ENCODE results near the gene PRSS21.

PRSS21 gene

GRCh38 chr16:2779978-2780898, 36.8 kb upstream of the PRSS21 start:
- Histone ChIP-seq H3K36me3 (ENCODE audit: insufficient read depth, low read length) (0 out of 2 replicates have a peak, but pooled peaks cover 2% of the 10 kb centered on the region), H3K4me3 (ENCODE audit: low read depth, low read length) (no peak overlapping the region), H3K27me3 (ENCODE audit: insufficient read depth, low read length) (peaks cover 8% of the 10 kb centered on the region), H3K27ac (ENCODE audit: low read depth, low read length) (no peak overlapping the region), H3K4me1 (ENCODE audit: control insufficient read depth, insufficient read depth, low read length, unreplicated experiment) (peaks cover 8% of the 10 kb centered on the region), H3K79me2 (ENCODE audit: control insufficient read depth, insufficient read depth, low read length, unreplicated experiment) (peaks cover 28% of the 10 kb centered on the region), H2AFZ (ENCODE audit: low read length, unreplicated experiment) (no peak overlapping the region)

DNA sequence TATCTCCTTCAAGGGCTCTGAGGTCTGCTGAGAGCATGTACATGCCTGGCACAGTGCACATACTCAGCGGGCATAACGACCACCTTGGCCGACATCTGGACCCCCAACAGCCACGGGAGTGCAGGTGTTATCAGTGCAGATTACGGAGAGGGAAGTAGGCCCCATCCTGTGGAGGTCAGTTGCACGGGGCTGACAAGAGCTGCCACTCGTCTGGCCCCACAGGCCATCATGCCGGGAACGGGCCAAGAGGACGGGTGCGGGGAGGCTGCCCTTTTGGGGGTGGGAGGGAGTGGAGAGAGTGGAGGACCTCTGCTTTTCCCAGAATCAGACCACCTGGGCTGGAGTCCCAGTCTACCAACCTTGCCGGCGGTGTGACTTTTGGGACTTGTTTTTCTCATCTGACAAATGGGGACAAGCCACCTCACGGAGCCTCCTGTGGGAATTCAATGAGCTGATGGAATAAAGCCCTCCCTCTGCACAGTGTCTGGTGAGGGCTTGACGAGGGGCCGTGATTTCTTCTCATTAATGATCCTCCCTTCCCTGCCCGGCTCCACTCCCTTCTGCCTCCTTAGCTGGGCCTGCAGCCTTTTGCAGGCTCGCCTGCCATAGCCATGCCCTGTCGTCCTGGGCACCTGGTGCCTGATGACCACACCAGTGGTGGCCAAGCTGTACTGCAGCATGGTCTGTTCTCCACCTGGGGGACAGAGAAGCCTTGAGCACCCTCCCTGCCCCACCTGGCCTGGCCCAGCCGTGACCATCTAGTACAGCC, 34.3 kb upstream of the PRSS21 start:
- Histone ChIP-seq H2AFZ (ENCODE audit: low read length, unreplicated experiment) (no peak overlapping the region), H3K4me3 (ENCODE audit: low read depth, low read length) (no peak overlapping the region), H3K36me3 (ENCODE audit: insufficient read depth, low read length) (no peaks in the 10 kb centered on the region), H3K27ac (ENCODE audit: low read depth, low read length) (no peak overlapping the region), H3K27me3 (ENCODE audit: insufficient read depth, low read length) (peaks cover 28% of the 10 kb centered on the region), H3K79me2 (ENCODE audit: control insufficient read depth, insufficient read depth, low read length, unreplicated experiment) (peaks cover 11% of the 10 kb centered on the region), H3K4me1 (ENCODE audit: control insufficient read depth, insufficient read depth, low read length, unreplicated experiment) (peaks cover 4% of the 10 kb centered on the region)

DNA sequence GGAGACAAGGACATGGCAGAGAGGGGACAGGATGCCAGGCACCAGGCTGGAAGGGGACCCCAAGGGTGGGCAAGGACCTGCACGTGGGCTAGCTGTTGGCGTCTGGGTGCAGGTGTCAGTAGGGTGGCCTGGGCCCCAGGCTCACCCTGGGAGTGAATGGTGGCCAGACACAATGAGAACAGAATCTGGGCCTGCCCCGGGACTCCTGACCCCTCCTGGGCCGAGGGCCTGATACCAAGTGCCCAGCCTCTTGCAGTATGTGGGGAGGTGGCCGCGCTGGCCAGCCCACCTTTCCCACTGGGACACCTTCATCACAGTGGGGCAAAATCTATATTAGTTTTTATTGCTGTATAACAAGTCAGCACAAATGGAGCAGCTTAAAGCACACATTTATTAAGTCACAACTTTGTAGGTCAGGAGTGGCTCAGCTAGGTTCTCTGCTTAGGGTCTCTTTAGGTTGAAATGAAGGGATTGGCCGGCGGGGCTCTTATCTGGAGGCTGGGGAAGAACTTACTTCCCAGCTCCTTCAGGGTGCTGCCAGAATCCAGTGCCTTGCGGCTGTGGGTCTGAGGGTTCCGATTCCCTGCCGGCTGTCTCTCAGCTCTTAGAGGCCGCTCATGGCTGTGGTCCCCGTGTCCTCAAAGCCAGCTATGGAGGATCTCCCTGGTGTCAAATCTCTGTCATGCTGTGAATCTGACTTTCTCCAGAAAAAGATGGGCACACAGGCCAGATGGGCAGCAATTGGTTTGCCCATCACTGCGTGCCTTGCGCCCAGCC, 33.3 kb upstream of the PRSS21 start:
- Histone ChIP-seq H3K79me2 (ENCODE audit: control insufficient read depth, insufficient read depth, low read length, unreplicated experiment) (peaks cover under 1% of the 10 kb centered on the region), H2AFZ (ENCODE audit: low read length, unreplicated experiment) (no peak overlapping the region), H3K4me1 (ENCODE audit: control insufficient read depth, insufficient read depth, low read length, unreplicated experiment) (no peaks in the 10 kb centered on the region), H3K27ac (ENCODE audit: low read depth, low read length) (no peak overlapping the region), H3K36me3 (ENCODE audit: insufficient read depth, low read length) (no peaks in the 10 kb centered on the region), H3K27me3 (ENCODE audit: insufficient read depth, low read length) (peaks cover 34% of the 10 kb centered on the region), H3K4me3 (ENCODE audit: low read depth, low read length) (no peak overlapping the region)

DNA sequence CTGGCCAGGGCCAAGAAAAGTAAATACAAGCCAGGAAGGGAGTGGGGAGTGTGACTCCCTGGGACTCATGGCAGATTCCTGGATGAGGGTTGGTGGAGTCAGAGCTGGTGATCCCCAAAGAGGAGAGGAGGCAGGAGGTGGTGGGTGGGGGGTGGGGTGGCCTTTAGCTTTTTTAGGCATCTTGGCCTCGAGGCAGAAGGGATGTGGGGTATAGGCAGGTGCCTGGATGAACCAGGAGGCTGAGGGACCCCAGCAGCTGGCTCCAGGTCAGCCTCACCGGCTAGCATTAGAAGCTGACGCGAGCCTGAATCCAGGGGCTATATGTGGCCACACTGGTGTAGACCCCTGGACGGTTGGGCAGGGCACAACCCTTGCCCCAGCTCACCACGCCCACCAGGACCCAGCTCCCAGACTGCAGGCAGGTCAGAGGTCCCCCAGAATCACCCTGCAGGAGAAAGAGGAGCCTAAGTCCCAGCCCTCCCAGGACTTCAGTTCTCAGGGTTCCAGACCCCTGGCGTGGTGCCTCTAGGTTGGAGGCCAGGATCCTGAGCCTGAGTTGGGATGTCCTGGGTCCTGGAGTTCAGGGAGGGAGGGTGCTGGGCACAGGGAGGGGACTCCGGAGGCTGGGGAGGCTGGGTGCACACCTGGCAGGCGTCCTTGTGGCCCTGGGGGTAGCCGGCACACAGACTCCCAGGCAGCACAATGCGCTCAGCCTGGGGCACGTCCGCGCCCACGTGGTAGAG, 32.5 kb upstream of the PRSS21 start:
- Histone ChIP-seq H3K79me2 (ENCODE audit: control insufficient read depth, insufficient read depth, low read length, unreplicated experiment) (no peaks in the 10 kb centered on the region), H2AFZ (ENCODE audit: low read length, unreplicated experiment) (no peak overlapping the region), H3K27ac (ENCODE audit: low read depth, low read length) (no peak overlapping the region), H3K4me3 (ENCODE audit: low read depth, low read length) (peak overlapping the region; percentile 50; the same call in 1 of the 2 replicates), H3K4me1 (ENCODE audit: control insufficient read depth, insufficient read depth, low read length, unreplicated experiment) (no peaks in the 10 kb centered on the region), H3K27me3 (ENCODE audit: insufficient read depth, low read length) (peaks cover 41% of the 10 kb centered on the region), H3K36me3 (ENCODE audit: insufficient read depth, low read length) (no peaks in the 10 kb centered on the region)

GRCh38 chr16:2785101-2785991, 31.7 kb upstream of the PRSS21 start:
- Histone ChIP-seq H3K79me2 (ENCODE audit: control insufficient read depth, insufficient read depth, low read length, unreplicated experiment) (no peaks in the 10 kb centered on the region), H3K36me3 (ENCODE audit: insufficient read depth, low read length) (no peaks in the 10 kb centered on the region), H3K27me3 (ENCODE audit: insufficient read depth, low read length) (peaks cover 48% of the 10 kb centered on the region), H3K27ac (ENCODE audit: low read depth, low read length) (no peak overlapping the region), H2AFZ (ENCODE audit: low read length, unreplicated experiment) (no peak overlapping the region), H3K4me1 (ENCODE audit: control insufficient read depth, insufficient read depth, low read length, unreplicated experiment) (no peaks in the 10 kb centered on the region), H3K4me3 (ENCODE audit: low read depth, low read length) (peak overlapping the region; percentile 50; the same call in 1 of the 2 replicates)

DNA sequence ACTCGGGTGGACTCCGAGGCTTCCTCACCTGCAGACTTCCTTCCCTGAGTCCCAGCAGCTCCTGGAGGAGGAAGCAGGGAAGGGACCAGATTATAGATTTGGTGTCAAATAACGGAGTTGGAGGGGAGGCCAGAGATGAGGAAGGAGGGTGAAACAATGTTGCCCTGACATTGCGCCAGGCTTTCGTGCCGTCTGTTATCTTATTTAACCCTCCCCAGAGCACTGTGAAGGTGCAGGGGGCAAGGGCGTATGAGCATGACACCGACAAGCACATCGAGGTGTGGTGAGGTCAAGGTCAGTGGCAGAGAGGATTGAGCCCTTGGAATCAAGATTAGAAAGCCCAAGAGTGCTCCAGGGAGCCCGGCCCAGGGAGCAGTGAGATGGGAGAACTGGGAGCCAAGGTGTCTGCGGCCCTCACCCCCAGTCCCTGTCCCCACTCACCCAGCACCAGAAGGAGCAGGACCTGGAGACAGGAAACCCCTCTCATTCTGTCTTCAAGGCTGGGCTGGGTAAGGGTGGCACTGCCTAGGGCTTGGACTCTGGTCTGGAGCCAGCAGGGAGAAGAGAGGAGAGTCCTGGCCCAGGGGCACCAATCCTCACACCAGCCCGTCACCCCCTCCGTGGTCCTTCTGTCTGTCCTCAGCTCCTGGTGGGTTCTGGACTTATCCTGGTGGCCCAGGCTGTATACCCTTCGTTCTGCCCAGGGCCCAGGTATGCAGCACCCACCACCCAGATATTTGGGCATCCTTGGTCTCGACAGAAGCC, 30.8 kb upstream of the PRSS21 start:
- H3K79me2 ChIP-seq (ENCODE audit: control insufficient read depth, insufficient read depth, low read length, unreplicated experiment) = no peaks in the 10 kb centered on the region
- no peak overlapping the region for H3K4me3 ChIP-seq (ENCODE audit: low read depth, low read length)
- no peak overlapping the region for H2AFZ ChIP-seq (ENCODE audit: low read length, unreplicated experiment)
- no peaks in the 10 kb centered on the region for H3K36me3 ChIP-seq (ENCODE audit: insufficient read depth, low read length)
- H3K27me3 ChIP-seq (ENCODE audit: insufficient read depth, low read length) = peaks cover 57% of the 10 kb centered on the region
- H3K27ac ChIP-seq (ENCODE audit: low read depth, low read length) = no peak overlapping the region
- no peaks in the 10 kb centered on the region for H3K4me1 ChIP-seq (ENCODE audit: control insufficient read depth, insufficient read depth, low read length, unreplicated experiment)

DNA sequence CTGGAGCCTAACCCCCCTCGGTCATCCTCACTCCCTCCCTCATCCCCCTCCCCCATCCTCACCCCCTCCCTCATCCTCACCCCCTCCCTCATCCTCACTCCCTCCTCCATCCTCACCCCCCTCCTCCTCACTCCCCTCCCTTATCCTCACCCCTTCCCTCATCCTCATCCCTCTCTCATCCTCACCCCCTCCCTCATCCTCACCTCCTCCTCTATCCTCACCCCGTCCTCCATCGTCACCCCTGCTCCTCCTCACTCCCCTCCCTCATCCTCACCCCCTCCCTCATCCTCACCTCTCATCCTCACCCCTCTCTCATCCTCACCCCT, 30.2 kb upstream of the PRSS21 start:
- Histone ChIP-seq H3K4me3 (ENCODE audit: low read depth, low read length) (no peak overlapping the region), H2AFZ (ENCODE audit: low read length, unreplicated experiment) (no peak overlapping the region), H3K27ac (ENCODE audit: low read depth, low read length) (no peak overlapping the region), H3K79me2 (ENCODE audit: control insufficient read depth, insufficient read depth, low read length, unreplicated experiment) (no peaks in the 10 kb centered on the region), H3K27me3 (ENCODE audit: insufficient read depth, low read length) (peaks cover 62% of the 10 kb centered on the region), H3K4me1 (ENCODE audit: control insufficient read depth, insufficient read depth, low read length, unreplicated experiment) (no peaks in the 10 kb centered on the region), H3K36me3 (ENCODE audit: insufficient read depth, low read length) (no peaks in the 10 kb centered on the region)

DNA sequence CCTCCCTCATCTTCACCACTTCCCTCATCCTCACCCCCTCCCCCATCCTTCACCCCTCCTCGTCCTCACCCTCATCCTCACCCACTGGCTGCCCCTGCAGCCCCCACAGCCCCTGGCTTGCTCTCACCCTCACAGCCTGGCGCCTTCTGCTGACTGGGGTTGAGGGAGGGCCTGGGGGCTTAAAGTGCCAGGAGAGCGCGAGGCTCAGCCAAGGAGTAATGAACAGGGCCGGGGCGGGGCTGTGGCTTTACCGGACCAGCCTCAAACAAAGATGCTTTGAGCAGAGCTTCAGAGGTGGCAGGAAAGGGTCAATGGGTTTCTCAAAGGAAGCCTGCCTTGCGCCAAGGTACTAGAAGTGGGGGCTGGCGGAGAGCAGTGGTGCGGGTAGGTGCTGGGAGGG, 29.6 kb upstream of the PRSS21 start, which contains the start of gene PRSS33:
TSS of gene PRSS33 (minus strand) at position 155 of the 400 bp plus-strand sequence. CDS start 1,013 bp downstream, outside the sequence.
- H3K79me2 ChIP-seq (ENCODE audit: control insufficient read depth, insufficient read depth, low read length, unreplicated experiment) = no peaks in the 10 kb centered on the region
- no peaks in the 10 kb centered on the region for H3K4me1 ChIP-seq (ENCODE audit: control insufficient read depth, insufficient read depth, low read length, unreplicated experiment)
- no peaks in the 10 kb centered on the region for H3K36me3 ChIP-seq (ENCODE audit: insufficient read depth, low read length)
- no peak within 1 kb of the TSS for H2AFZ ChIP-seq (ENCODE audit: low read length, unreplicated experiment)
- H3K27me3 ChIP-seq (ENCODE audit: insufficient read depth, low read length) = peaks cover 68% of the 10 kb centered on the region
- no peak within 1 kb of the TSS for H3K27ac ChIP-seq (ENCODE audit: low read depth, low read length)
- H3K4me3 ChIP-seq (ENCODE audit: low read depth, low read length) = no peak within 1 kb of the TSS

- Histone ChIP-seq H3K4me1 (ENCODE audit: control insufficient read depth, insufficient read depth, low read length, unreplicated experiment) (no peaks in the 10 kb centered on the region), H3K27ac (ENCODE audit: low read depth, low read length) (no peak overlapping the region), H3K36me3 (ENCODE audit: insufficient read depth, low read length) (no peaks in the 10 kb centered on the region), H2AFZ (ENCODE audit: low read length, unreplicated experiment) (no peak overlapping the region), H3K79me2 (ENCODE audit: control insufficient read depth, insufficient read depth, low read length, unreplicated experiment) (no peaks in the 10 kb centered on the region), H3K4me3 (ENCODE audit: low read depth, low read length) (no peak overlapping the region), H3K27me3 (ENCODE audit: insufficient read depth, low read length) (peaks cover 68% of the 10 kb centered on the region)
Observed at GRCh38 chr16:2787961-2788360, 29.1 kb upstream of the PRSS21 start.
